Adrenal gland (tissue), 12 donors: Measurements from ENCODE around the gene TEAD1. TPM values are rescaled to one million over a fixed set of nuclear protein-coding genes. Genes with fewer than 3 reads are reported as not detected.

Source experiments
- DNase-seq, 7 donors: peaks; one replicate each; pipeline ENCODE4 v3.0.0-alpha.2; 2019 to 2020
- H3K27ac ChIP-seq, 5 donors: fragments of 200-600 bp; sonication (generic) in 4 of 5; 1 replicate in 3 of 5; 2 replicates in 2 of 5; pipeline versions ENCODE4 v1.5.1 to v1.8.0; 2016 to 2020; ENCODE audit warnings: mild to moderate bottlenecking in 1 of 5
- H3K27me3 ChIP-seq: fragments of 200-600 bp; 2 replicates; pipeline ENCODE4 v1.8.0; 2021
- H3K36me3 ChIP-seq, 2 donors: fragments of 200-600 bp; replicated peaks in 1 of 2; 1 replicate in 1 of 2; 2 replicates in 1 of 2; pipeline versions ENCODE4 v1.5.1 to v1.8.0; 2018 to 2022
- H3K4me1 ChIP-seq, 2 donors: fragments of 200-600 bp; replicated peaks in 1 of 2; 1 replicate in 1 of 2; 2 replicates in 1 of 2; pipeline versions ENCODE4 v1.5.1 to v1.8.0; 2018 to 2021
- H3K4me3 ChIP-seq, 4 donors: fragments of 200-600 bp; sonication (generic) in 3 of 4; one replicate each; pipeline ENCODE4 v1.5.1; 2016 to 2018
- H3K9me3 ChIP-seq, 3 donors: fragments of 200-600 bp; sonication (generic) in 1 of 3; replicated peaks in 1 of 3; 1 replicate in 2 of 3; 2 replicates in 1 of 3; pipeline versions ENCODE4 v1.5.1 to v1.8.0; 2016 to 2021
- POLR2A ChIP-seq, 2 donors: fragments of 450-650 bp; IDR thresholded peaks; one replicate each; pipeline ENCODE4 v1.6.1; 2017; ENCODE audit warnings: antibody characterized with exemption in 2 of 2, mild to moderate bottlenecking in 2 of 2, moderate library complexity in 1 of 2
- WGBS, 4 donors: extraction: QIAGEN DNeasy Blood & Tissue Kit in 2 of 4; methylation state at CpG; one replicate each; pipeline versions ENCODE4 v1.1.5 to v1.1.7; 2013 to 2017; 5-methylcytosine and 5-hydroxymethylcytosine counted together
- intact Hi-C, 2 donors: fragments of 100-400 bp; cut with DNase I; formaldehyde crosslinking; loops; one replicate each; pipeline versions ENCODE4 v1.14.1 to v1.15.0; 2022 to 2023
- polyA plus RNA-seq, 3 donors: library from polyadenylated mRNA; stranded (reverse); fragments of 200-250 nt in 2 of 3; fragments of 350-450 nt in 1 of 3; fragmentation: Illumina TruSeq in 1 of 3; extraction: RNeasy Lipid Tissue Mini Kit (QIAGEN cat#74804) in 1 of 3; gene quantifications; one replicate each; pipeline ENCODE4 v1.2.3, GENCODE V29; 2013 to 2014
- total RNA-seq, 9 donors: library from RNA; depleted of rRNA in 4 of 9; stranded (reverse); fragments of >200 nt in 4 of 9; fragments of 120-200 nt in 1 of 9; fragmentation: NEBNext Ultra II Directional in 1 of 9; extraction: Animal tissue kit (Norgen Biotek cat#: 25700) in 1 of 9; gene quantifications; one replicate each; pipeline versions ENCODE4 v1.1.0 to v1.2.4, GENCODE V29; 2013 to 2023
- TF ChIP-seq, protein P1 (sequence below), 6 experiments: fragments of 450-650 bp in 4 of 6; fragments of 200-600 bp in 2 of 6; sonication (generic) in 1 of 6; IDR thresholded peaks; 1 replicate in 5 of 6; 2 replicates in 1 of 6; pipeline versions ENCODE4 v1.5.1 to v1.8.0; 2016 to 2021; ENCODE audit warnings: antibody characterized with exemption in 6 of 6, mild to moderate bottlenecking in 2 of 6, moderate library complexity in 1 of 6
- donor health status: healthy with polysubstance abuse.
- donor health status: Bipolar disorder and iron deficiency.
- donor health status: DM: yes; HTN: yes; CAD: no.
- donor health status: DM: no; HTN: no; CAD: no.
- donor health status: DM: no; HTN: no; CAD: no.
- donor health status: DM: yes; HTN: yes; CAD: no.

Gene TEAD1
- total and polyA plus RNA-seq, 12 donors = 3.9 to 49.9 (median 35.1) TPM

GRCh38 chr11:12834630-12835029 is 160.4 kb downstream of the TEAD1 start:
- TF ChIP-seq, protein P1, sequence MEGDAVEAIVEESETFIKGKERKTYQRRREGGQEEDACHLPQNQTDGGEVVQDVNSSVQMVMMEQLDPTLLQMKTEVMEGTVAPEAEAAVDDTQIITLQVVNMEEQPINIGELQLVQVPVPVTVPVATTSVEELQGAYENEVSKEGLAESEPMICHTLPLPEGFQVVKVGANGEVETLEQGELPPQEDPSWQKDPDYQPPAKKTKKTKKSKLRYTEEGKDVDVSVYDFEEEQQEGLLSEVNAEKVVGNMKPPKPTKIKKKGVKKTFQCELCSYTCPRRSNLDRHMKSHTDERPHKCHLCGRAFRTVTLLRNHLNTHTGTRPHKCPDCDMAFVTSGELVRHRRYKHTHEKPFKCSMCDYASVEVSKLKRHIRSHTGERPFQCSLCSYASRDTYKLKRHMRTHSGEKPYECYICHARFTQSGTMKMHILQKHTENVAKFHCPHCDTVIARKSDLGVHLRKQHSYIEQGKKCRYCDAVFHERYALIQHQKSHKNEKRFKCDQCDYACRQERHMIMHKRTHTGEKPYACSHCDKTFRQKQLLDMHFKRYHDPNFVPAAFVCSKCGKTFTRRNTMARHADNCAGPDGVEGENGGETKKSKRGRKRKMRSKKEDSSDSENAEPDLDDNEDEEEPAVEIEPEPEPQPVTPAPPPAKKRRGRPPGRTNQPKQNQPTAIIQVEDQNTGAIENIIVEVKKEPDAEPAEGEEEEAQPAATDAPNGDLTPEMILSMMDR (IDR thresholded peaks at IDR 0.05) = no peak
- TF ChIP-seq POLR2A (IDR thresholded peaks at IDR 0.05) = no peak
- Histone ChIP-seq H3K4me1 (peaks cover 3 to 24% of the 10 kb centered on the region in 2 donors), H3K27me3 (no peaks in the 10 kb centered on the region), H3K9me3 (no peaks in the 10 kb centered on the region), H3K4me3 (no peak overlapping the region), H3K27ac (no peak overlapping the region), H3K36me3 (no peaks in the 10 kb centered on the region)
- 94 to 100% (median 100%) methylated on average over 1 of the region's 1 CpG for WGBS, 4 donors
- intact Hi-C loops = no loop called here
- DNase-seq = no peak

GRCh38 chr11:12835286-12835685 is 161.1 kb downstream of the TEAD1 start:
- TF ChIP-seq POLR2A (IDR thresholded peaks at IDR 0.05) = no peak
- TF ChIP-seq, protein P1 (IDR thresholded peaks at IDR 0.05) = no peak
- Histone ChIP-seq H3K27ac (no peak overlapping the region), H3K27me3 (no peaks in the 10 kb centered on the region), H3K4me1 (peaks cover 3 to 22% of the 10 kb centered on the region in 2 donors), H3K4me3 (no peak overlapping the region), H3K9me3 (no peaks in the 10 kb centered on the region), H3K36me3 (no peaks in the 10 kb centered on the region)
- peak in 1 of 7 donors; percentile 17 for DNase-seq
- WGBS, 4 donors = 91 to 93% (median 92%) methylated on average over 11 of the region's 11 CpGs
- intact Hi-C loops = no loop called here

DNA sequence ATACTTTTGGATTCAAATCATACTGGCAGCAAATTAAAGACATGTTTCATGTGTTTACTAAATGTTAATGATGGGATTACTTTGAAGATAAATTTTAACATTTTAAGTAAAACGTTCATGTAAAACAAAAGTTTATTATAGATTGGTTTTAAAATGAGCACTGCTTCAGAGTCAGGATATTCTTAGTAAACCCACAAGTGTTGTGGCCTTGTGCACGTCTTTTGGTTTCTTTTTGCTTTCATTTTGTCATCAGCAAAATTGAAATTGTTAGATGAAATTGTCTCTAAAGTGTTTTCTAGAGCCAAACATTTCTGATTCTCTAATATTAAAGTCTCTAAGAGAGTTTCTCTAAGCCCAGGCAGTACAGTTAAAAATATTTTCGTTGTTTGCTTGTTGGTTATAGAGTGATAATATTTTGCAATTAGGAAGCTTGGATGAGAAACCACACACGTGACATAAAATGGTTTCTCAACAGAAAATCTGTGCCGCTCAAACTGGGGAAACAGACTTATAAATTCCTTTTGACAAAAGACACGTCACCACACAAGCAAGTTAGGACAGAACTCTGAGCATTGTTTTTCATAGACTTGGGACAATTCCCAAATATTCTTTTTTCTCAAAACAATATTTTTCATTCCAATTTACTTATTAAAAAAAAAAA is 164.4 kb downstream of the TEAD1 start:
- Histone ChIP-seq H3K36me3 (no peaks in the 10 kb centered on the region), H3K9me3 (no peaks in the 10 kb centered on the region), H3K27me3 (no peaks in the 10 kb centered on the region), H3K4me3 (peak overlapping the region in 2 of 4 donors; percentile 1 to 47), H3K27ac (peak overlapping the region; percentile 19 to 72 (median 56)), H3K4me1 (peaks cover 21 to 38% of the 10 kb centered on the region in 2 donors)
- 26 to 39% (median 30%) methylated on average over 6 of the region's 6 CpGs for WGBS, 4 donors
- intact Hi-C loops = no loop called here
- peak in 2 of 7 donors; percentile 31 to 45 for DNase-seq
- TF ChIP-seq, protein P1 (IDR thresholded peaks at IDR 0.05) = no peak
- TF ChIP-seq POLR2A (IDR thresholded peaks at IDR 0.05) = no peak

- H3K36me3 ChIP-seq = no peaks in the 10 kb centered on the region
- H3K4me3 ChIP-seq = no peak overlapping the region
- intact Hi-C loops = no loop called here
- peaks cover 21 to 45% of the 10 kb centered on the region in 2 donors for H3K4me1 ChIP-seq
- no peak for DNase-seq
- no peaks in the 10 kb centered on the region for H3K9me3 ChIP-seq
- WGBS, 4 donors = 62 to 69% (median 66%) methylated on average over 6 of the region's 6 CpGs
- H3K27me3 ChIP-seq = no peaks in the 10 kb centered on the region
- no peak for TF ChIP-seq POLR2A (IDR thresholded peaks at IDR 0.05)
- TF ChIP-seq, protein P1 (IDR thresholded peaks at IDR 0.05) = no peak
- H3K27ac ChIP-seq = peak overlapping the region in 4 of 5 donors; percentile 22 to 69 (median 50)
Observed at GRCh38 chr11:12840871-12841660, 166.8 kb downstream of the TEAD1 start.
